BE2C (cell line): Measurements from ENCODE around the gene GRID2IP.

Experiments used
- DNase-seq: peaks from one replicate; pipeline ENCODE4 v3.0.0-alpha.2; 2020
- H3K27me3 ChIP-seq: fragments of 250-450 bp; sonication (Bioruptor Pico); 2 replicates; pipeline ENCODE4 v1.5.1; 2020; ENCODE audit warnings: mild to moderate bottlenecking
- H3K36me3 ChIP-seq: fragments of 250-450 bp; sonication (Bioruptor Pico); 2 replicates; pipeline ENCODE4 v1.5.1; 2020; ENCODE audit warnings: mild to moderate bottlenecking
- H3K4me1 ChIP-seq: fragments of 250-450 bp; sonication (Bioruptor Pico); 2 replicates; pipeline ENCODE4 v1.5.1; 2020
- H3K4me3 ChIP-seq: 2 replicates; pipeline ENCODE4 v1.5.1; 2011; ENCODE audit warnings: low read depth, low read length
- H3K9me3 ChIP-seq: fragments of 250-450 bp; sonication (Bioruptor Pico); 2 replicates; pipeline ENCODE4 v1.5.1; 2020
- TF ChIP-seq, protein P1 (sequence below): IDR thresholded peaks from 2 replicates; pipeline ENCODE4 v1.5.1; 2012; ENCODE audit warnings: mild to moderate bottlenecking, low read depth, low read length

The GRID2IP gene

DNA sequence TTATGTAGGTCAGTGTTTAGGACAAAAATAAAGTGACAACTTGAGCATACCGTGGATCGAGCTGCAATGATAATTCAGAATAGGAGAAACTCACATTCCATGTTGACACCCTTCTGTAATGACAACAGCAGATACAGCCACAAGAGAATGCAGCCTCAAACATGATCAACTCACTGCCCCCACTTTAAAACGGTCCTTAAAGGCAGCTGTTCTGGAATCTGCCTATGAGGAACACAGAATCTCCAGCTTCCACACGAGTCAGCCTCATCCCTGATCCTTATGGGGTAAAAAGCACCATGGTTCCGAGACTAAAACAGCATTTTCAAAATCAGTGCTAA is 71.0 kb downstream of the GRID2IP start:
- TF ChIP-seq, protein P1, sequence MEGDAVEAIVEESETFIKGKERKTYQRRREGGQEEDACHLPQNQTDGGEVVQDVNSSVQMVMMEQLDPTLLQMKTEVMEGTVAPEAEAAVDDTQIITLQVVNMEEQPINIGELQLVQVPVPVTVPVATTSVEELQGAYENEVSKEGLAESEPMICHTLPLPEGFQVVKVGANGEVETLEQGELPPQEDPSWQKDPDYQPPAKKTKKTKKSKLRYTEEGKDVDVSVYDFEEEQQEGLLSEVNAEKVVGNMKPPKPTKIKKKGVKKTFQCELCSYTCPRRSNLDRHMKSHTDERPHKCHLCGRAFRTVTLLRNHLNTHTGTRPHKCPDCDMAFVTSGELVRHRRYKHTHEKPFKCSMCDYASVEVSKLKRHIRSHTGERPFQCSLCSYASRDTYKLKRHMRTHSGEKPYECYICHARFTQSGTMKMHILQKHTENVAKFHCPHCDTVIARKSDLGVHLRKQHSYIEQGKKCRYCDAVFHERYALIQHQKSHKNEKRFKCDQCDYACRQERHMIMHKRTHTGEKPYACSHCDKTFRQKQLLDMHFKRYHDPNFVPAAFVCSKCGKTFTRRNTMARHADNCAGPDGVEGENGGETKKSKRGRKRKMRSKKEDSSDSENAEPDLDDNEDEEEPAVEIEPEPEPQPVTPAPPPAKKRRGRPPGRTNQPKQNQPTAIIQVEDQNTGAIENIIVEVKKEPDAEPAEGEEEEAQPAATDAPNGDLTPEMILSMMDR = no peak
- no peaks in the 10 kb centered on the region; the same call in 1 of the 2 replicates for H3K4me1 ChIP-seq
- H3K36me3 ChIP-seq = peaks cover 35% of the 10 kb centered on the region

DNA sequence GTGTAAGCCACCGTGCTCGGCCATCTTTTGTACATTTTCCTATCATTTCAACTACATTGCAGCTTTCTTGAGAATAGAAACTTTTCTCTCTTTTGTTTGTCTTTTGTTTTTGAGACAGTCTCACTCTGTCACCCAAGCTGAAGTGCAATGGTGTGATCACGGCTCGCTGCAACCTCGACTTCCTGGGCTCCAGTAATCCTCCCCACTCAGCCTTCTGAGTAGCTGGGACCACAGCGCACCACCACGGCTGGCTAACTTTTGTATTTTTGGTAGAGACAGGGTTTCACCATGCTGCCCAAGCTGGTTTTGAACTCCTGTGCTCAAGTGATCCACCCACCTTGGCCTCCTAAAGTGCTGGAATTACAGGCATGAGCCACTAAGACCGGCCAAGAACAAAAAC is 72.2 kb downstream of the GRID2IP start:
- TF ChIP-seq, protein P1 = no peak
- Histone ChIP-seq H3K27me3 (no peaks in the 10 kb centered on the region), H3K4me3 (no peak overlapping the region), H3K4me1 (no peaks in the 10 kb centered on the region; the same call in 1 of the 2 replicates), H3K36me3 (peaks cover 42% of the 10 kb centered on the region), H3K9me3 (no peaks in the 10 kb centered on the region)
- DNase-seq = no peak

More for the DNA sequence above, 71.0 kb downstream of the GRID2IP start:
- no peaks in the 10 kb centered on the region for H3K9me3 ChIP-seq
- no peak overlapping the region for H3K4me3 ChIP-seq
- no peaks in the 10 kb centered on the region for H3K27me3 ChIP-seq
- no peak for DNase-seq

DNA sequence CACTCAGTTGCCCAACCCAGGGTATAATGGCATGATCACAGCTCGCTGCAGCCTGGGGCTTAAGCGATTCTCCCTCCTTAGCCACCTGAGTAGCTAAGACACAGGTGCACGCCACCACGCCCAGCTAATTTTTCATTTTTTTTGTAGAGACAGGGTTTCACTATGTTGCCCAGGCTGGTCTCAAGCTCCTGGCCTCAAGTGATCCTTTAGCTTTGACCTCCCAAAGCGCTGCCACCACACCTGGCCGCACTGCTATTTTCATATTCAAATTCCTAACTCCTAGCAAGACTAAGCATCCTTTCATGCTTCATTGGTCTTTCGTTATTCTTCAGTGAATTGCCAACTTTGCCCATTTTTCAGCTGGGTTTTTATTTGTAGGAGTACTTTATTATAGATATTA is 73.1 kb downstream of the GRID2IP start:
- Histone ChIP-seq H3K9me3 (no peaks in the 10 kb centered on the region), H3K36me3 (peaks cover 45% of the 10 kb centered on the region), H3K4me3 (no peak overlapping the region), H3K27me3 (no peaks in the 10 kb centered on the region), H3K4me1 (no peaks in the 10 kb centered on the region; the same call in 1 of the 2 replicates)
- no peak for DNase-seq
- TF ChIP-seq, protein P1 = no peak

DNA sequence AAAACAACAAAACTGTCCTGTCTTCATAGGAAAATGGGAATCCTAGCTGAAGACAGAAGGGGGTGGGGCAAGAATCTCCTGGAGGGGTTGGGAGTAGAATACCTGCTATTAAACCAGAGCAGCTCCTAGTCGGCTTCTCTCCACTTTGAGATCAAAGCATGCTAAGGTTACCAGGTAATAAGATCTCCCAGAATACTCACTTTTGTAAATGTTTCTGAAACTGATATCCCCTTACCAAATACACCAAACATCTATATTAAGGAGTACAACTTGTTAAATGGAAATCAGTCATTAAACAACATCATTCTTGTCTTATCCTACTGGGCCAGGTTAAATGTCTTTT is 74.0 kb downstream of the GRID2IP start:
- Histone ChIP-seq H3K36me3 (peaks cover 48% of the 10 kb centered on the region), H3K27me3 (no peaks in the 10 kb centered on the region), H3K9me3 (no peaks in the 10 kb centered on the region), H3K4me3 (no peak overlapping the region), H3K4me1 (no peaks in the 10 kb centered on the region; the same call in 1 of the 2 replicates)
- TF ChIP-seq, protein P1 = no peak
- no peak for DNase-seq

DNA sequence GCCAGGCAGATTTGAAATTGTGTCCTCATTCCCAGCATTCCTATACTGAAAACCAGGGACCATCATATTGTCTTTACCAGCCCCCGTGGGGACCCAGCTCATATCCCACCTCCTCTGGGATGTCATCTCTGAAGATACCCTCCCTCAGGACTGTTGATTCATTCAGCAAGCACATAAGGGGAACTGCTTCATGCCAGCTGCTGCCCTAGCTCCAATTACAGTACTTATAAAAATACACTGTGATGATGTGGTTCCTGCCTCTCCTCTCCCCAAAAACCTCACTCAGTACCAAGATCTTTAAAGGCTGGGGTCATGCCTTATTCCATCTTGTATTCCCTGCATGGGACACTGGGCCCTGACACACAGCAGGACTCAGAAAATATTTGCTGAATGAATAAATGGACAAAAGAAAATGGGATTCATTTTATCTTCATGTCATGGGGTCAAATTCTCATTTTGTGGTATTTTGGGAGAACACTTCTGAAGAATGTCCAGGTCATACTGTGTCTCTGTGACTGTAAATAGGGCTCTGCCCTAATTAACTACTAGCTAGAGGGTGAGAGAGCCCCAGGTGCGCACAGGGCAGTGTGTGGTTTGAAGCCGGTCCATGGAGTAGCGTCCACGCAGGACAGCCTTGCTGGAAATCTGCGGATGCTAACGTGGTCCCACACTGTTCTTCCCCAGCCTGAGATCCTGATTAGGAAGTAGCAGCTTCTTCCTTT is 74.5 kb downstream of the GRID2IP start:
- Histone ChIP-seq H3K27me3 (no peaks in the 10 kb centered on the region), H3K9me3 (no peaks in the 10 kb centered on the region), H3K36me3 (peaks cover 51% of the 10 kb centered on the region), H3K4me3 (no peak overlapping the region), H3K4me1 (no peaks in the 10 kb centered on the region; the same call in 1 of the 2 replicates)
- DNase-seq = no peak
- TF ChIP-seq, protein P1 = no peak

DNA sequence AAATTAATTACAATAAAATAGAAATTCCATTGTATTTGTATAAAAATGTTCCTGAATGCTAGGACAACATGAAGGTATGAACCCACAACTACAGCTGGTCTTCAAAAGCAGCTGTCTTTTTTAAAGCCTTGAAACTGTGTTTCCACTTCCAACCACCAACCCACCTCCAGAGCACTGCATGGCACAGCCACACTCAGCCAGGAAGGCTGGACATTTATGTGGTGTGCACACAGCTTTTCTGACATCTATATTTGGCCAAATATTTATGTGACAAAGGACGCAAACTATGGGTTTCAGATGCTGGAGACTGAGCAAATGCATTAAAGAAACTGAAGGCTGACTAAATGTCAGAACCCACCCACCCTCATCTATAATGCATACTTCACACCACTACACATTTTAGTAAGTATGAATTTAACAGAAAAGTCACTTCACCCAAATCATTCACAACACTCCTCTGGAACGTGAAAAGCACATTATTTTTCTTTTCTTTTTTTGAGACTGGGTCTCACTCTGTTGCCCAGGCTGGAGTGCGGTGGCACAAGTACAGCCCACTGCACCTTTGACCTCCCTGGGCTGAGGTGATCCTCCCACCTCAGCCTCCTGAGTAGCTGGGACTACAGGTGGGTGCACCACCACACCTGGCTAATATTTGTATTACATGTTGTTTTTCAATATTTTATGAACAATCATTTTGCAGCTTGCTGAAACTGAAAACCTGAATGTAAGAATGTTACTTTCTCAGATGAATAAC is 75.7 kb downstream of the GRID2IP start:
- no peaks in the 10 kb centered on the region for H3K9me3 ChIP-seq
- H3K36me3 ChIP-seq = peaks cover 52% of the 10 kb centered on the region
- H3K27me3 ChIP-seq = no peaks in the 10 kb centered on the region
- no peaks in the 10 kb centered on the region; the same call in 1 of the 2 replicates for H3K4me1 ChIP-seq
- no peak overlapping the region for H3K4me3 ChIP-seq
- DNase-seq = no peak
- TF ChIP-seq, protein P1 = no peak
